SK-N-SH (cell line): ENCODE measurements around the gene IPO9. TPM values are rescaled to one million over a fixed set of nuclear protein-coding genes. Genes with fewer than 3 reads are reported as not detected.

ENCODE experiments used
- CTCF ChIA-PET: fragments of 300-600, 350-600 bp; formaldehyde crosslinking; extraction: SDS; loops from one replicate; lab custom pipeline; 2021; lab: Yijun Ruan, JAX
- POLR2A ChIA-PET: fragments of 350-600 bp; sonication (Branson Sonifier 250); formaldehyde crosslinking; extraction: SDS; loops from one replicate; lab custom pipeline; 2020; ENCODE audit warnings: antibody characterized with exemption, inconsistent platforms; lab: Yijun Ruan, JAX
- DNase-seq: peaks from one replicate; pipeline ENCODE4 v3.0.0; 2012
- H2AFZ ChIP-seq: fragments of 200-600 bp; sonication (generic); 2 replicates; pipeline ENCODE4 v1.8.1; 2016; ENCODE audit warnings: antibody characterized with exemption, mild to moderate bottlenecking, low read depth
- H3F3A ChIP-seq: fragments of 200-600 bp; sonication (generic); replicated peaks from 2 replicates; pipeline ENCODE3; 2016; ENCODE audit warnings: antibody characterized with exemption, mild to moderate bottlenecking; ENCODE audit not compliant: insufficient read depth
- H3K27ac ChIP-seq, 2 experiments: fragments of 200-500 bp in 1 of 2; fragments of 200-600 bp in 1 of 2; sonication (Bioruptor generic) in 1 of 2; sonication (generic), shearing (Covaris generic) in 1 of 2; 2 replicates each; pipeline versions ENCODE4 v1.5.1 to v1.6.1; 2014 to 2016; ENCODE audit warnings: low read depth in 2 of 2, inconsistent platforms in 1 of 2, low read length in 1 of 2, mild to moderate bottlenecking in 1 of 2, mixed read lengths in 1 of 2
- H3K27me3 ChIP-seq: fragments of 200-600 bp; sonication (generic), shearing (Covaris generic); 2 replicates; pipeline ENCODE4 v1.6.1; 2016; ENCODE audit warnings: mixed run types; ENCODE audit not compliant: insufficient read depth
- H3K36me3 ChIP-seq, 2 experiments: fragments of 200-500 bp in 1 of 2; fragments of 200-600 bp in 1 of 2; sonication (Bioruptor generic) in 1 of 2; sonication (generic) in 1 of 2; replicated peaks in 1 of 2; 2 replicates each; pipeline versions ENCODE3 to v1.5.1; 2014 to 2016; ENCODE audit warnings: low read length in 1 of 2, mild to moderate bottlenecking in 1 of 2; ENCODE audit not compliant: insufficient read depth in 2 of 2, control insufficient read depth in 1 of 2
- H3K4me1 ChIP-seq, 2 experiments: fragments of 200-500 bp in 1 of 2; fragments of 200-600 bp in 1 of 2; sonication (Bioruptor generic) in 1 of 2; sonication (generic), shearing (Covaris generic) in 1 of 2; 2 replicates each; pipeline versions ENCODE4 v1.5.1 to v1.6.1; 2014 to 2016; ENCODE audit warnings: low read depth in 1 of 2, low read length in 1 of 2, mixed run types in 1 of 2; ENCODE audit not compliant: insufficient read depth in 2 of 2, control insufficient read depth in 1 of 2
- H3K4me2 ChIP-seq: fragments of 200-600 bp; sonication (generic), shearing (Covaris generic); 2 replicates; pipeline ENCODE4 v1.6.1; 2017; ENCODE audit warnings: mixed run types
- H3K4me3 ChIP-seq, 2 experiments: fragments of 200-500 bp in 1 of 2; fragments of 200-600 bp in 1 of 2; sonication (Bioruptor generic) in 1 of 2; sonication (generic), shearing (Covaris generic) in 1 of 2; 2 replicates each; pipeline versions ENCODE4 v1.5.1 to v1.8.1; 2014 to 2016; ENCODE audit warnings: low read depth in 2 of 2, inconsistent platforms in 1 of 2, low read length in 1 of 2, mild to moderate bottlenecking in 1 of 2, mixed read lengths in 1 of 2, moderate library complexity in 1 of 2
- H3K79me2 ChIP-seq: fragments of 200-600 bp; sonication (generic); 2 replicates; pipeline ENCODE4 v1.8.1; 2017; ENCODE audit warnings: mild to moderate bottlenecking; ENCODE audit not compliant: insufficient read depth
- H3K9ac ChIP-seq: fragments of 200-600 bp; sonication (generic); 2 replicates; pipeline ENCODE4 v1.6.1; 2017; ENCODE audit warnings: mixed run types
- H3K9me2 ChIP-seq: fragments of 200-600 bp; sonication (generic); 2 replicates; pipeline ENCODE4 v1.6.1; 2017; ENCODE audit warnings: mixed run types
- H3K9me3 ChIP-seq: fragments of 200-600 bp; sonication (generic); 2 replicates; pipeline ENCODE4 v1.6.1; 2017; ENCODE audit warnings: mixed run types, mild to moderate bottlenecking, moderate library complexity
- H4K20me1 ChIP-seq: fragments of 200-600 bp; sonication (generic); 2 replicates; pipeline ENCODE4 v1.6.1; 2017; ENCODE audit warnings: mild to moderate bottlenecking, mixed run types; ENCODE audit not compliant: insufficient read depth
- FOXJ3 ChIP-seq: sonication (generic); formaldehyde crosslinking; IDR thresholded peaks from 2 replicates; pipeline ENCODE4 v1.5.1; 2020; ENCODE audit warnings: mild to moderate bottlenecking, missing genetic modification reagents
- JUND ChIP-seq: IDR thresholded peaks from 2 replicates; pipeline ENCODE4 v1.4.0; 2012
- MXI1 ChIP-seq: IDR thresholded peaks from 2 replicates; pipeline ENCODE4 v1.6.1; 2012; ENCODE audit warnings: mild to moderate bottlenecking, low read depth, low read length, improper control_type of control experiment
- NRF1 ChIP-seq: IDR thresholded peaks from 2 replicates; pipeline ENCODE4 v1.6.1; 2012; ENCODE audit warnings: low read depth, mild to moderate bottlenecking, low read length
- RAD21 ChIP-seq: IDR thresholded peaks from 2 replicates; pipeline ENCODE4 v1.6.1; 2012; ENCODE audit warnings: mild to moderate bottlenecking, low read length
- RCOR1 ChIP-seq: fragments of 150-350 bp; IDR thresholded peaks from 2 replicates; pipeline ENCODE4 v1.6.1; 2017; ENCODE audit warnings: antibody characterized with exemption, low read length
- SMC3 ChIP-seq: IDR thresholded peaks from 2 replicates; pipeline ENCODE4 v1.6.1; 2012; ENCODE audit warnings: low read depth, low read length, improper control_type of control experiment
- TAF1 ChIP-seq: IDR thresholded peaks from 2 replicates; pipeline ENCODE4 v1.6.1; 2012; ENCODE audit warnings: low read depth, mild to moderate bottlenecking, low read length, moderate library complexity, borderline replicate concordance
- TCF12 ChIP-seq: IDR thresholded peaks from 2 replicates; pipeline ENCODE4 v1.4.0; 2012
- TEAD4 ChIP-seq: IDR thresholded peaks from 2 replicates; pipeline ENCODE4 v1.4.0; 2012; ENCODE audit warnings: mild to moderate bottlenecking, borderline replicate concordance; ENCODE audit not compliant: insufficient read depth
- WGBS: methylation state at CpG from one replicate; pipeline ENCODE4 v1.1.6; 2017; ENCODE audit warnings: low lambda C conversion rate; 5-methylcytosine and 5-hydroxymethylcytosine counted together
- polyA plus RNA-seq, 3 experiments: library from polyadenylated mRNA; depleted of rRNA; stranded (reverse); fragments of >200 nt; gene quantifications; 2 replicates each; pipeline ENCODE4 v1.2.3, GENCODE V29; 2012
- TF ChIP-seq, protein P1 (sequence below): IDR thresholded peaks from 2 replicates; pipeline ENCODE4 v1.4.0; 2012; ENCODE audit warnings: low read depth
- TF ChIP-seq, protein P2 (sequence below): fragments of 150-350 bp; IDR thresholded peaks from 2 replicates; pipeline ENCODE4 v1.6.1; 2017; ENCODE audit warnings: antibody characterized with exemption, low read length, low read depth, borderline replicate concordance
- TF ChIP-seq, protein P3 (sequence below): fragments of 200-600 bp; sonication (generic); IDR thresholded peaks from 2 replicates; pipeline ENCODE4 v1.6.1; 2017; ENCODE audit warnings: antibody characterized with exemption, mild to moderate bottlenecking, moderate library complexity
- TF ChIP-seq, protein P4 (sequence below): IDR thresholded peaks from 2 replicates; pipeline ENCODE4 v1.4.0; 2012; ENCODE audit warnings: low read depth, borderline replicate concordance

Gene IPO9
- polyA plus RNA-seq, 1 of the 3 experiments (the other 2 are of a cell fraction): 24.5 TPM

DNA sequence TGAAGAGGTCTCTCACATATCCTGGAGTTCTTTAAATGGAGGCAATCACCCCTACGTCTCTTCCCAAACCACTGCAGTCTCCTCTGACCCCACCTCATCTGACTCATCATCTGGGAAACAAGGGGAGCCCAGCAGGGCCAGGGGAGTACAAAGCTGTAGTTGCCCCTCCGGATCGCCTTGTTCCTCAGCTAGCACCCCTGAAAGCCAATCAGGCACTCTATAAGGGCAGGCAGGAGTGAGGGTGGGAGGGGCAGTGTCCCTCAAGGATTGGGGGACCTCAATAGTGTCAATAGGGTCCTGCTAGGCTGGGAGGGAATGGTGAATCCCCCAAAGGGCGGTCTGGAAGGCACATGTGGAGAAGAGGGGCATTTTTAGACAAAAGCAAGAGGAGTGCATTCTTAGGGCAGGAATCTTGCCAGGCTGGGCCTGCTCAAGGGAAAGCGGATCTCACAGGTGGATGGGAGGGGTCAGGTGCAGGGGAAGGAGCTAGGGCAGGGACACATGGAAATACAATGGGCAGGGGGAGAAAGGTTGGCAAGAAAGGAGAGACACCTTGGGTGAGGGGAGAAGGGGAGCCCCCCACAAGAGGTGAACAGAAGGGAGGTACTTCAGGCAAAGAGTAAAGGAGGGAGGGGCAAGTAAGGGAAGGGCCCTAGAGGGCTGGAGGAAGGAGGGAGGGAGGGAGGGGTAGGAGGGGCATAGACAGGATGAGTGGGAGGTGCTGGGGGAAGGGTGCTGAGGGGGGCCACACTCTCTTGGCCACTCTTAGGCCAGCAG is 65.6 kb downstream of the IPO9 start:
- Histone ChIP-seq H3K4me2 (no peak overlapping the region), H3K79me2 (no peaks in the 10 kb centered on the region), H3F3A (peaks cover 13% of the 10 kb centered on the region), H3K36me3 (peaks cover 0 to 2% of the 10 kb centered on the region in 2 experiments), H3K9me2 (no peaks in the 10 kb centered on the region), H3K27ac (no peak overlapping the region), H3K27me3 (no peaks in the 10 kb centered on the region), H4K20me1 (no peaks in the 10 kb centered on the region), H3K9me3 (no peaks in the 10 kb centered on the region), H3K4me1 (peaks cover 9 to 16% of the 10 kb centered on the region in 2 experiments; a peak in 2 of 4 replicates), H3K4me3 (no peak overlapping the region), H2AFZ (no peak overlapping the region), H3K9ac (no peak overlapping the region)
- WGBS: 90% methylated on average over 5 of the region's 5 CpGs
- no peak for TF ChIP-seq TCF12
- no peak for TF ChIP-seq TEAD4
- no peak for TF ChIP-seq FOXJ3 (CRISPR knock-in tag)
- TF ChIP-seq NRF1: no peak
- no peak for TF ChIP-seq TAF1
- no peak for TF ChIP-seq RAD21
- TF ChIP-seq, protein P1, sequence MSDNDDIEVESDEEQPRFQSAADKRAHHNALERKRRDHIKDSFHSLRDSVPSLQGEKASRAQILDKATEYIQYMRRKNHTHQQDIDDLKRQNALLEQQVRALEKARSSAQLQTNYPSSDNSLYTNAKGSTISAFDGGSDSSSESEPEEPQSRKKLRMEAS: no peak
- TF ChIP-seq JUND: no peak
- DNase-seq: no peak
- ChIA-PET POLR2A (interaction anchor here (1.0 to 1.8 kb wide), 2 partner anchors 61 to 79 kb away, joined by 3 to 5 read pairs; partner anchors contain the start of gene TIMM17A), CTCF (interaction anchor here (1.0 to 14.7 kb wide), 22 partner anchors 9 to 364 kb away, joined by 3 to 344 read pairs (median 20); partner anchors contain the start of genes IPO9, LMOD1, RNPEP and TIMM17A)

DNA sequence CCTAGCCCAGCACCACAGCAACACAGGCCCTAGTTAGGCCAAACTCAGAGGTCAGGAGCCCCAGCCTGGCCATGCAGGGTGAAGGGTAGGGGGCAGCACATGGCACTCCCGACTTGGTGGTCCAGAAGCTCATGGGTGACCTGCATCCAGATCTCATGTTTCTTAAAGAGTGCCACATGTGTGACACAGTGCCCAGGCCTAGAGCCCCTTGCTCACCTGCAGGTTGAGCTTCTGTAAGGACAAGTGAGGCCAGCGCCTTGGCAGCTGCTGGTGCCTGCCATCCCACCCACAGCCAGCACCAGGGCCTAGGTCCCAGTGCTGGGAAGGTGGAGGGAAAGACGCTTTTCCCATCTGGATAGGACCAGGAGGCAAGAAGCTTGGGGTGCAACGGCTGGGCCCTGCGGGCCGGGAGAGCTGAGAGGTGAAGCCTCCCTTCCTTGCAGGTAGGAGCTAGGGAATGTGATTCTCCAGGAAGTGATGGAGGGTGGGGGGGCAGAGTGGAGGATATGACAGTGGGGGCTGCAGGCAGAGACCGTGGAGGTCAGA is 66.2 kb downstream of the IPO9 start:
- no peaks in the 10 kb centered on the region for H3K27me3 ChIP-seq
- H3K79me2 ChIP-seq: no peaks in the 10 kb centered on the region
- ChIA-PET CTCF (interaction anchor here (0.6 to 14.7 kb wide), 54 partner anchors 10 to 365 kb away, joined by 3 to 344 read pairs (median 6); partner anchors contain the start of genes ELF3, IPO9, LMOD1 and RNPEP), POLR2A (interaction anchor here (0.6 to 1.8 kb wide), 3 partner anchors 77 to 478 kb away, joined by 3 to 8 read pairs (median 5); no protein-coding TSS in a partner anchor)
- no peak overlapping the region for H3K4me2 ChIP-seq
- peaks cover 13% of the 10 kb centered on the region for H3F3A ChIP-seq
- H3K36me3 ChIP-seq: peaks cover 0 to 2% of the 10 kb centered on the region in 2 experiments
- TF ChIP-seq RAD21 (no peak), MXI1 (no peak), RCOR1 (no peak), NRF1 (no peak), SMC3 (no peak)
- TF ChIP-seq, protein P2, sequence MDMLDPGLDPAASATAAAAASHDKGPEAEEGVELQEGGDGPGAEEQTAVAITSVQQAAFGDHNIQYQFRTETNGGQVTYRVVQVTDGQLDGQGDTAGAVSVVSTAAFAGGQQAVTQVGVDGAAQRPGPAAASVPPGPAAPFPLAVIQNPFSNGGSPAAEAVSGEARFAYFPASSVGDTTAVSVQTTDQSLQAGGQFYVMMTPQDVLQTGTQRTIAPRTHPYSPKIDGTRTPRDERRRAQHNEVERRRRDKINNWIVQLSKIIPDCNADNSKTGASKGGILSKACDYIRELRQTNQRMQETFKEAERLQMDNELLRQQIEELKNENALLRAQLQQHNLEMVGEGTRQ: no peak
- TF ChIP-seq, protein P3, sequence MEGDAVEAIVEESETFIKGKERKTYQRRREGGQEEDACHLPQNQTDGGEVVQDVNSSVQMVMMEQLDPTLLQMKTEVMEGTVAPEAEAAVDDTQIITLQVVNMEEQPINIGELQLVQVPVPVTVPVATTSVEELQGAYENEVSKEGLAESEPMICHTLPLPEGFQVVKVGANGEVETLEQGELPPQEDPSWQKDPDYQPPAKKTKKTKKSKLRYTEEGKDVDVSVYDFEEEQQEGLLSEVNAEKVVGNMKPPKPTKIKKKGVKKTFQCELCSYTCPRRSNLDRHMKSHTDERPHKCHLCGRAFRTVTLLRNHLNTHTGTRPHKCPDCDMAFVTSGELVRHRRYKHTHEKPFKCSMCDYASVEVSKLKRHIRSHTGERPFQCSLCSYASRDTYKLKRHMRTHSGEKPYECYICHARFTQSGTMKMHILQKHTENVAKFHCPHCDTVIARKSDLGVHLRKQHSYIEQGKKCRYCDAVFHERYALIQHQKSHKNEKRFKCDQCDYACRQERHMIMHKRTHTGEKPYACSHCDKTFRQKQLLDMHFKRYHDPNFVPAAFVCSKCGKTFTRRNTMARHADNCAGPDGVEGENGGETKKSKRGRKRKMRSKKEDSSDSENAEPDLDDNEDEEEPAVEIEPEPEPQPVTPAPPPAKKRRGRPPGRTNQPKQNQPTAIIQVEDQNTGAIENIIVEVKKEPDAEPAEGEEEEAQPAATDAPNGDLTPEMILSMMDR: no peak
- TF ChIP-seq, protein P4, sequence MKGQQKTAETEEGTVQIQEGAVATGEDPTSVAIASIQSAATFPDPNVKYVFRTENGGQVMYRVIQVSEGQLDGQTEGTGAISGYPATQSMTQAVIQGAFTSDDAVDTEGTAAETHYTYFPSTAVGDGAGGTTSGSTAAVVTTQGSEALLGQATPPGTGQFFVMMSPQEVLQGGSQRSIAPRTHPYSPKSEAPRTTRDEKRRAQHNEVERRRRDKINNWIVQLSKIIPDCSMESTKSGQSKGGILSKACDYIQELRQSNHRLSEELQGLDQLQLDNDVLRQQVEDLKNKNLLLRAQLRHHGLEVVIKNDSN: no peak
- no peak for DNase-seq
- no peak overlapping the region for H2AFZ ChIP-seq
- H3K4me3 ChIP-seq: no peak overlapping the region
- no peak overlapping the region for H3K27ac ChIP-seq
- H3K9ac ChIP-seq: no peak overlapping the region
- H3K4me1 ChIP-seq: peaks cover 6 to 15% of the 10 kb centered on the region in 2 experiments; a peak in 2 of 4 replicates
- 88% methylated on average over 7 of the region's 7 CpGs for WGBS
- no peaks in the 10 kb centered on the region for H3K9me3 ChIP-seq
- H4K20me1 ChIP-seq: no peaks in the 10 kb centered on the region
- no peaks in the 10 kb centered on the region for H3K9me2 ChIP-seq
